C4-2B (cell line): ENCODE results near the gene C8A.
A peak's percentile ranks its signal among the peaks of the same experiment; 100 is the strongest.

Experiments
- H3K27ac ChIP-seq: fragments of 450-650 bp; 2 replicates; pipeline ENCODE4 v1.5.1; 2017
- ZFX ChIP-seq: fragments of 450-650 bp; IDR thresholded peaks from 2 replicates; pipeline ENCODE4 v1.6.1; 2017
- TF ChIP-seq, protein P1 (sequence below): fragments of 450-650 bp; conservative IDR thresholded peaks from 2 replicates; pipeline ENCODE4 v1.5.1; 2017; ENCODE audit warnings: mild to moderate bottlenecking

The C8A gene

GRCh38 chr1:56817716-56818463 lies 36.7 kb upstream of the C8A start:
- TF ChIP-seq, protein P1, sequence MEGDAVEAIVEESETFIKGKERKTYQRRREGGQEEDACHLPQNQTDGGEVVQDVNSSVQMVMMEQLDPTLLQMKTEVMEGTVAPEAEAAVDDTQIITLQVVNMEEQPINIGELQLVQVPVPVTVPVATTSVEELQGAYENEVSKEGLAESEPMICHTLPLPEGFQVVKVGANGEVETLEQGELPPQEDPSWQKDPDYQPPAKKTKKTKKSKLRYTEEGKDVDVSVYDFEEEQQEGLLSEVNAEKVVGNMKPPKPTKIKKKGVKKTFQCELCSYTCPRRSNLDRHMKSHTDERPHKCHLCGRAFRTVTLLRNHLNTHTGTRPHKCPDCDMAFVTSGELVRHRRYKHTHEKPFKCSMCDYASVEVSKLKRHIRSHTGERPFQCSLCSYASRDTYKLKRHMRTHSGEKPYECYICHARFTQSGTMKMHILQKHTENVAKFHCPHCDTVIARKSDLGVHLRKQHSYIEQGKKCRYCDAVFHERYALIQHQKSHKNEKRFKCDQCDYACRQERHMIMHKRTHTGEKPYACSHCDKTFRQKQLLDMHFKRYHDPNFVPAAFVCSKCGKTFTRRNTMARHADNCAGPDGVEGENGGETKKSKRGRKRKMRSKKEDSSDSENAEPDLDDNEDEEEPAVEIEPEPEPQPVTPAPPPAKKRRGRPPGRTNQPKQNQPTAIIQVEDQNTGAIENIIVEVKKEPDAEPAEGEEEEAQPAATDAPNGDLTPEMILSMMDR, result no peak
- no peak for TF ChIP-seq ZFX
- H3K27ac ChIP-seq, result no peak overlapping the region

DNA sequence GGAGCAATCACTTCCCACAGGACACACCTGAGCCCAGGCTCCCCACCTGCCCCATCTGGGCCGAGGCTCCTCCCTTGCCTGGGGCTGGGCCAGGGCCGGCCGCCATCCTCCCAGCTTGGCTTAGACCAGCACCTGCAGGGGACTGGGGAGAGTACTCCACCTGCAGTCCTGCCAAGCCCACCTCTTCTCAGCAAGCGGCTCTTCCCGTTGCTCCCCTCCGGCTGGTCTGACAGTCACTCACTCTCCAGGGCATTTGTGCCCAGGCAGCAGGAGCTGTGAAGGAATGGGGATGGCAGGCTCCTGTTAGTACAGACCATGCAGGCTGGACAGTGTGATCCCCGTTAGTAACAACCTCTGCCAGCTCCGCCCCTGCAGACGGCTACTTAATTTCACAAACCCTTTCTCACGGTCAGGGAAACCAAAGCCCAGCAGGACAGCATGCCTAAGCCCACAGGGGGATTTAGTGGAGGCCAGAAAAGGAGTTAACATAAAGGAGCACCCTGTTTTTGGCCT lies 35.2 kb upstream of the C8A start, which contains the start of gene FYB2:
Gene FYB2, minus strand, starts transcription at position 18 of the 513 bp plus-strand sequence. CDS start 114 bp downstream, outside the sequence.
- TF ChIP-seq ZFX, result no peak
- TF ChIP-seq, protein P1, result no peak
- H3K27ac ChIP-seq, result peak within 1 kb of the TSS; percentile 39

- TF ChIP-seq, protein P1, result peak; percentile 99
- no peak for TF ChIP-seq ZFX
- H3K27ac ChIP-seq, result no peak overlapping the region
Observed at GRCh38 chr1:56820755-56821461, 33.7 kb upstream of the C8A start.

DNA sequence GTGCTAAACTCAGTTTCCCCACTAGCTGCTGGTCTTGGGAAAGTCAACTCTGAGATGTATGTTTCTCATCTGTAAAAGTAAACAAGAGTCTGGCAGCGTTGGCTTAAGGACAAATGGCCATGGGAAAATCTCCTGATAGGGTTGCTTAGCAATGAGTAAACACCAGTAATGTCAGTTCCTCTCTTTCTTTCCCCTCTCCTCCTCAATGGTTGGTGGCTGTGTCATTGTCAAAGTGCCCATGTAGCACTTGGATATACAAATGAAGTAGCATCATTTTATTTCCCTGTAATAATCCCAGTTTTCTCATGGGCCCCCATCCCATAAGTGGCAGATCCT lies 33.2 kb upstream of the C8A start:
- H3K27ac ChIP-seq, result no peak overlapping the region
- no peak for TF ChIP-seq ZFX
- TF ChIP-seq, protein P1, result no peak; the same call in 1 of the 2 replicates

- H3K27ac ChIP-seq, result no peak overlapping the region
- TF ChIP-seq, protein P1, result no peak
- TF ChIP-seq ZFX, result no peak
Observed at GRCh38 chr1:56824271-56824670, 30.3 kb upstream of the C8A start.

DNA sequence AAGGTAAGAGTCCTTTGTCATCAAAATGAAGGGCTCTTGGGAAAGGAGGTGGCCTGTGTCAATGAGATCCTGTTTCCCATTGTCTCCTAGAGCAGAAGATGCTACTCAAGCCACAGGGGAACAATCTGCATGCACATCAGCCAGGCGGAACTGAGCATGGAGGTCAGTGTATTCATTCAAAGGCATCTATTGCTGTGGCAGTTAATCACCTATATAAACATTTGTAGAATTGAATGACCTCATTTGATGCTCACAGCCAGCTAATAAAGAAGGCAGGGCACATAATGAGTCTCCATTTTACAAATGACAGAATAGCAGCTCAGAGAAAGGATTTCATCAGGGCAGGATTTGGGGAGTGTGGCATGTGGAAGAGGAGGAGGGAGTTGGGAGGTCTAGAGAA lies 29.7 kb upstream of the C8A start:
- H3K27ac ChIP-seq, result no peak overlapping the region
- no peak for TF ChIP-seq ZFX
- TF ChIP-seq, protein P1, result no peak

- no peak overlapping the region for H3K27ac ChIP-seq
- no peak for TF ChIP-seq ZFX
- TF ChIP-seq, protein P1, result no peak
Observed at GRCh38 chr1:56825436-56825835, 29.2 kb upstream of the C8A start.
